Stimulated activated CD4-positive, alpha-beta T cell treated with anti-CD3 and anti-CD28 coated beads, Interleukin-12 subunit alpha, Interleukin-12 subunit beta, amount 100 ng/mL, for 4 hours (primary cell): Measurements from ENCODE around the gene GPATCH8.
"Not testable (repeated sequence)": the region's sequence is repeated elsewhere in the genome, so short reads cannot be mapped to it uniquely, and the experiment has no call there.

Source experiments
- DNase-seq: peaks from one replicate; pipeline ENCODE4 v3.0.0-alpha.2; 2020

Gene GPATCH8

DNA sequence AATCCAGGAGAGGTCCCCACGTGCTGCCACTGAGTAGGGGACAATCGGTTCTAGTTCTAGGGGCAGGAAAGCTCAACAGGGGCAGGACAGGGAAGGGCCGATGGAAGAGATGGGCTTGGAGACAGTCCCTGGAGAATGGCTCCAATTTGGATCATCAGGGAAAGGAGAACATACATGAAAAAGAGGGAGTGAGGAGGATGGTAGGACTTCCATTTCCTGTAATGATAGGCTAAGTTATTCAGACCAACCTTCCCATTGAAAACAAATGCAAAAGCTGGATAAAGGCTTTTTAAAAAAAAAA lies 20.4 kb upstream of the GPATCH8 start:
- no peak for DNase-seq

DNA sequence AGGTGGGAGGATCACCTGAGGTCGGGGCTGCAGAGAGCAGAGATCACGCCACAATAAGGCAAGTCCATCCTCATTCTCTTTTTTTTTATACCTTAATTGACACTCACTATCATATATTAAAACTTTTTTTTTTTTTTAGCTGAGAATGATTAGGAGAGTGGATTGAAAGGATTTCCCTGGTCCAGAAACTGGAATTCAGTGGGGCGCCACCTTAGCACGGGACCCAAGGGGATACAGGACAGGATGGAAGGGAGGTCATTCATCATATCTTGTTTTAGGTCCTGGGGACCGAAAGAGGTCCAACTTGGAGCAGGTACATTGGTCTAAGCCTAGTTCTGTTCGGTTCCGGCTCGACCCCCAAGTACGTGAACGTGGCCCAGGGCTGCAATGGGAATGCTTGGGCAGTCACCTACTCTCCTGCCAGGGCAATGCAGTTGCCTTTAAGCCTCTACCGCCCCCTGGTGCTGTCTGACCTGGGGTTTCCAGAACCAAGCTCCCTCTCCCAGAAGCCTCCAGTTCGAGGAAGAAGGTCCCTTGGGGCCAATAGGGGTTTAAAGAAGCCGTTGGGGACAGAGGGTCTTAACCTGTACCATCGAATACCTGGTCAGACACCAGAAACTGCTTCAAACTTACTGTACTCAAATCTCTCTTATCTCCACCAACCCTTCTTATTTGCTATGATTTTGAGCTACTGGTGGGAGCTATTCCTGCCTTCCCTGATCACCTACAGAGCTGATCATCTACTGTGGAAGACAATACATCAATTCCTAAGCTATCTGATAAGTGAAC lies 19.9 kb upstream of the GPATCH8 start:
- DNase-seq: peak; percentile 51

- DNase-seq: no peak
Measured at GRCh38 chr17:44518032-44518431, 14.8 kb upstream of the GPATCH8 start.

- DNase-seq: not testable (repeated sequence)
Measured at GRCh38 chr17:44511241-44512134, 8.3 kb upstream of the GPATCH8 start.

DNA sequence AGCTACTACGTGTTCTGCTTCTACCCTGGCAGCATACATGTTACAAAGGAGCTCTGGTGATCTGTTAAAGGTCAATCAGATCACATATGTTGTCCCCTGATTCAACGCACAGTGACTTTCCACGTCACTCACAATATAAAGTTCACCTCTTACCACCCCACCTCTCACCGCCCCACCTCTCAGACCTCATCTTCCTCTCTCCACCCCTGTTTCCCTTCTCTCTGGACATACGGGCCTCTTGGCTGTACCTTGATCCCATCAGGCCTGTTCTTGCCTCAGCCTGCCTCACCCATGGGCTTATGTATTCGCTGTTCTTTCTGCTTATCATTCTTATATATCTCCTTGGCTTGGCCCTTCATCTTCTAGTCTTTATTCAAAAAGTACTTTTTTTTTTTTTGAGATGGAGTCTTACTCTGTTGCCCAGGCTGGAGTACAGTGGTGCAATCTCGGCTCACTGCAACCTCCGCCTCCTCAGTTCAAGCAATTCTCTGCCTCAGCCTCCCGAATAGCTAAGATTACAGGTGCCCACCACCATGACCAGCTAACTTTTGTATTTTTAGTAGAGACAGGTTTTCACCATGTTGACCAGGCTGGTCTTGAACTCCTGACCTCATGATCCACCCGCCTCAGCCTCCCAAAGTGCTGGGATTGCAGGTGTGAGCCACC lies 3.9 kb upstream of the GPATCH8 start:
- not testable (repeated sequence) for DNase-seq

DNA sequence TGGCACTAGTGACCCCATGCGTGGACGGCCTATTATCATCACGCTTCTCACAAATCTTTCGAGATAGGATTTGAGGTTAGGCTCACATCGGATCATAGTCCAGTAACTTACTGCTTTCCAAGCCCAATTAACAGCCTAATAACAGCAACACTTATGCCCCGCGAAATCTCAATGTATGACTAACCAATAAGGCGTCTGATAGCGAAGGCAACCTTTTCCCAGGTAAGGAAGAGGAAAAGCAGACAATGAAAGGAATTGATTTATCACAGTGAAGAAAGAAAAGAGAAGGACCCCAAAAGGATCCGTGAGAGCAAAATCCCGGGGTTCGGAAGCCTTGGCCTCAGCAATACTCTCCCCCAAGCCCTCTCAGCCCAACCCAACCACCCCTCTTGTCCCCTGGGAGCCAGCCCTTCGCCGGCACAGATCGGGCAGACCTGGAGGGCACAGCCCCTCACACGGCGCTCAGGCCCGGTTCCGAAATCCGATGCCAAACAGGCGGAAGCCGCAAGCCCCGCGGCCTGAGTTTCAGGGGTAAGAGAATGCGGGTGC lies 534 bp downstream of the GPATCH8 start:
- no peak for DNase-seq

DNA sequence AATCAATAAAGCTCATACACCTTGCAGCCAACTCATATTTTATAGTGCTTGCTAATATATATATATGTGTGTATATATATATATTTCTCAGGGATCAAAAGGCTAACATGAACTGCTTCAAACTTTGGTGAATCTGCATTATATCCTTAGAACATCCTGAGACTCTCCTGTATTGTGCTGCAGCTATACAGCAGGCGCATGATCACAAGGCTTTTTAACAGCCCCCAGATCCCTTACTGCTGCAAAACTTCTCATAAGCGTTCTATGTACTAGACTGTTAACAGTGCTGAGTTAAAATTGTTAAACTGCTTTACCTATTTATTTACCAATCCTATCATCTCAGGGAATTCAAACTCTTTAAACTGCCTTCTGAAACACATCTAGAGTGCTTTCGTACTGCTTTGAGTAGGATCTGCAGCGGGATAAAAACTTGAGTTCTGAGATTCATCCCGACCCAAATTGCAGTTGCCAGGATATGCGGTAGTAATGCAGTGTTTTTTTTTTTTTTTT lies 1.3 kb downstream of the GPATCH8 start:
- no peak for DNase-seq

DNA sequence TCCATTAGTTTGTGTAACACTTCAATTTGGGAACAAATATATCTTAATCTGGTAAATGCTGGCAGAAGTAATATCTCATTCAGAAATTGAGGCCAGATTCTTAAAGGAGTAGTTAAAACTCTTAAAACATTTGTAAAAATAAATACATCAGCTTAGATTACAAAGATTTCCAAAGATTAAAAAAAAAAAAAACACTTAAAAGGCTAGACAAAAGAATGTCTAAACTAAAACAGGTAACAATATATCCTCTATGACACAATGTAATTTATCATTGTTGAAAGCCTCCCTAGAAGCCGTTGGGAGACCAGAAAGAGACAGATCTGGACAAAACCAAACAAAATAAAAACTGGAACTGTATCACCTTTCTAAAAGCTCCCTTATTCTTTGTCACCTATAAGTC lies 3.5 kb downstream of the GPATCH8 start:
- no peak for DNase-seq

DNA sequence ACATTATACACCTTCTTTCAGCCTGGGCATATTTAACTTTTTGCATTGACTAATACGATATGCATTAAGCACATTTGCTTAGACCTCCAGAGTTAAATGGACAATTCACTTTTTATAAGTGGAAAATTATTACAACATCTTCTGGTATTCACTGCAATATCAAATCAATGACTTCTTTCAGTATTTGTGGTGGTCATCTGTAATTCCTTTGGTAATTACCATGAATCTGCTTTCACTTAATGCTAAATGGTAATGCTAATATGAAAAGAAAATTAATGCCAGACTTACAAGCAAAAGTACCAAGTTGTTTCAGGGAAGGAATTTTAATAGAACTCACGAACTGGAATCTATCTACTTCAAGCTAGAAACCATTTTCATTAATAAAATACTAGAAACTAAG lies 6.4 kb downstream of the GPATCH8 start:
- DNase-seq: no peak

GRCh38 chr17:44493339-44493738 lies 9.9 kb downstream of the GPATCH8 start:
- no peak for DNase-seq

DNA sequence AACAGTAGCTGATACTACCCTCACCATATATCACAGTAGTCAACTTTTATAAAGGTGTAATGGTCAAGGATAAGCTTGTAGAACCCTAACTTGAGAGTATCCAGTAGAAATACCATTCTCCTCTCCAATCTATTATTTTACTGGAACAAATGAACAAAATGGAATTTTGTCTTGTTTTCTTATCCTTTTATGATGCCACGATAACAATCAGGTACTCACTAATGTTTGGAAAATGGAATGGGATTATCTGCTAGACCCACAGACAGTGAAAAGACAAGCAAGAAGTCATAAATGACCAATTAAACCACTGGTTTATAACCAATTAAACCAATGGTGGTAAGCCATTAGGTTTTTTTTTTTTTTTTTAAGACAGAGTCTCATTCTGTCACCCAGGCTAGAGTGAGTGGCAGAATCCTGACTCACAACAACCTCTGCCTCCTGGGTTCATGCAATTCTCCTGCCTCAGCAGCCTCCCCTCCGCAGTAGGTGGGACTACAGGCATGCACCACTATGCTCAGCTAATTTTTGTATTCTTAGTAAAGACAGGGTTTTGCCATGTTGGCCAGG lies 10.4 kb downstream of the GPATCH8 start:
- no peak for DNase-seq

DNA sequence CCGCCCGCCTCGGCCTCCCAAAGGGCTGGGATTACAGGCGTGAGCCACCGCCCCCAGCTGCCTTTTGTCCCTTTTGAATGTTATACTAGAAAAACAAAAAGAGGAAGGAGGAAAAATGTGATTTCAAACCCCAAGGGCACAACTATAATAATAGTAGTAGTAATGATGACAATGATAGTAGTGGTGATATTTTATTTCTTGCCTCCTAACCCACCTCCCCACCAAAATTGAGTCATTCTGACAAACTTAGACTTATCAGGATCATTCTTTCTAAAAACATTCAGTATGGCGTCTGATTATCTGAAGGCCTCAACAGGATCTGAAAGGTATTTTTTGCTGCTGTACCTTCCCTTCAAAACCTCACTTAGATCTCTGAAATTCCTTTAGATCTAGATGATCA lies 13.6 kb downstream of the GPATCH8 start:
- DNase-seq: no peak

DNA sequence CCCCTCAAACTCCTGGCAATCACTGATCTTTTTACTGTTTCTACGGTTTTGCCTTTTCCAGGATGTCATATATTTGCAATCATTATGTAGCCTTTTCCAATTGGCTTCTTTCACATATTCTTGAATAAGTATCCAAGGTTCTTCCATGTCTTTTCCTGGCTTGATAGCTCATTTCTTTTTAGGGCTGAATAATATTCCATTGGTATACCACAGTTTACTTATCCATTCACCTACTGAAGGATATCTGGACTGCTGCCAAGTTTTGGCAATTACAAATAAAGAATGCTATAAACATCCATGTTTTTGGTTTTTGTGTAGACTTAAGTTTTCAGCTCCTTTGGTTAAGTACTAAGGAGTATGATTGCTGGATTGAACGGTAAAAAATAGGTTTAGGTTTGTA lies 16.0 kb downstream of the GPATCH8 start:
- DNase-seq: no peak

- no peak for DNase-seq
Measured at GRCh38 chr17:44473367-44473766, 29.8 kb downstream of the GPATCH8 start.

DNA sequence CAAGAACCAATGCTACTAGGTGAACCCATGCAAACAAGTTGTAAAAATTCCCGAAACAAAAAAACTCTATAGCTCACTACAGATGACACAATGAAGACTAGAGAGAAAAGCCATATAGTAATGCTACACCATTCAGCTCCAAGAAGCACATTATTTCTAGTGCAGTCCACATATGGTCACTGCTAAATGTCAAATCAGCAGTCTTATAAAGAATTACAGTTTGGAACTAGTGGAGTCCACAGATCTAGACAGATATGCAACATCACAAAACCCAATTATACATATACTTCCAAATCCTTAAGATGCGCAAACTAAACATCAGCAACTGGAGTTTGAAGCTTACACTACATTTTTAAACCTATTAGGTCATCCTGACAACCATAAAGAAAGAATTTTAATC lies 33.5 kb downstream of the GPATCH8 start:
- DNase-seq: no peak

GRCh38 chr17:44467108-44467507 lies 36.1 kb downstream of the GPATCH8 start:
- no peak for DNase-seq

DNA sequence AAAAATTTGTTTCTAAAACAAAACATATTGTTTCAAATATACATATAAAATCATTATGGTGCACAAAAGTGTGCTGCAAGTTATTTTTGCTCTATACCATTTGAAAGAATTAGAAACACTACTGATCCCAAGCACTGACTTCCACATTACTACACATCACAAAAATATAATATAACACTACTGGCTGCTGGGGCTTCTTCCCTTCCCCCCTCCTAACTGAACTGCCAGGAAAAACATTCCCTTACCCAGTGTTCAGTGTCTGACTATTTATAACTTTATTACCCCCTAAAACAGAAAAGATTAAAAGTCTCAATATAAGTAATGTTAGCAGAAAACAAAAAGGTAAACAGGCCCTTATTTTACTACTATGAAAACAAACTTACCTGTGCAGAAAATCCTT lies 36.9 kb downstream of the GPATCH8 start:
- DNase-seq: no peak

- DNase-seq: no peak
Measured at GRCh38 chr17:44465897-44466296, 37.3 kb downstream of the GPATCH8 start.

DNA sequence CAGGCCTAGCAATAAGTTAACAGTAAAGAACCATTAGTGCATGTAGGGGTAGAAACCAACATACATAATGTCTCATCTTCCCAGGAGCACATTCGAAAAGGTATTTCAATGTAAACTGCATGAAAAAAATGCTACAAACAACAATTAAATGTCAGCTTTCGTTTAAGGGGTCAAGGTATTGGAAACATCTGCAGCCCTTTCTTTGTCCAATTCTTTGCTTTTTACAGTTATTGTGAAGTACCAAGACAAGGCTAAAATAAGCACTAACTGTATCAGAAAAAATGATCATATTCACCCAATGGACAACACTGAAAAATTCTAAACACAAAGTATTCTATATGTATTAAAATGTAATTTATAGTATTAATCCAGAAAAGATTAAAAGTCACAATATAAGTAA lies 37.9 kb downstream of the GPATCH8 start:
- DNase-seq: no peak

- no peak for DNase-seq
Measured at GRCh38 chr17:44464037-44464436, 39.2 kb downstream of the GPATCH8 start.

DNA sequence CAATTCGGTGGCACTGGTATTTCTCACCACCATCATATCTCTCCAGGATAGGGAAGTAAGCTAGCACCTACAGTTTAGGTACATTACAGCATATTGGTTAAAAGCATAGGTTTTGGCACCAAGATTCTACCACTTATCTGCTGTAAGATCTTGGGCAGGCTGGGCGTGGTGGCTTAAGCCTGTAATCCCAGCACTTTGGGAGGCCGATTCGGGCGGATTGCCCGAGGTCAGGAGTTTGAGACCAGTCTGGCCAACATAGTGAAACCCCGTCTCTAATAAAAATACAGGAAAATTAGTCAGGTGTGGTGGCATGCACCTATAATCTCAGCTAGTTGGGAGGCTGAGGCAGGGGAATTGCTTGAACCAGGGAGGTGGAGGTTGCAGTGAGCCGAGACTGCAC lies 51.4 kb downstream of the GPATCH8 start:
- no peak for DNase-seq

DNA sequence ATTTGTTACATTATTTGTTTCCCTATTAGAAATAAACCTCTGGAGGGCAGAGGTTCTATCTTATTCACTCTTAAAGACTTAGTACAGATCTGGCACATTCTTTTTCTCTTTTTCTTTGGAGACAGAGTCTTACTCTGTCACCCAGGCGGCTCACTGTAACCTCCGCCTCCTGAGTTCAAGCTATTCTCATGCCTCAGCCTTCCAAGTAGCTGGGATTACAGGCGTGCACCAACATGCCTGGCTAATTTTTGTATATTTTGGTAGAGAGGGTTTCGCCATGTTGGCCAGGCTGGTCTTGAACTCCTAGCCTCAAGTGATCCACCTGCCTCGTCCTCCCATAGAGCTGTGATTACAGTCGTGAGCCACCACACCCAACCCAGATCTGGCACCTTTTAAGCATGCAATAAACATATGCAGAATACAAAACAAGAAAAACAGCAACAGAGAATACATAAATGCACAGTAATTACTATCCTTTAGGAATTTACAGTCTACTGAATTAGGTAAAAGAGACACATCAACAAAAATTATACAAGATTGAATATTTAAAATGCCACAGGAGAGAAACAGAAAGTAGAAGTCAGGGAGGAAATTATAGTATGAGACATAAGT lies 52.1 kb downstream of the GPATCH8 start:
- DNase-seq: no peak

- no peak for DNase-seq
Measured at GRCh38 chr17:44448412-44448811, 54.8 kb downstream of the GPATCH8 start.
